Measurements from ENCODE around the gene RAD9A. TPM values are rescaled to one million over a fixed set of nuclear protein-coding genes. Genes with fewer than 3 reads are reported as not detected.
A peak's percentile ranks its signal among the peaks of the same experiment; 100 is the strongest.

Gene RAD9A
- total and polyA plus RNA-seq, 9 of the 15 experiments (the other 6 are each of a cell fraction or from before 2014, with no cell fraction given), result 1.4 to 41.2 (median 16.1) TPM

- POLR2A ChIA-PET, result interaction anchor here (0.5 to 1.1 kb wide), 3 partner anchors 16 to 776 kb away, joined by 3 read pairs; no protein-coding TSS in a partner anchor
- FAIRE-seq (no peak), ATAC-seq (no peak), DNase-seq (ENCODE audit: extremely low read depth in 1 of 4, low spot score in 3 of 4) (no peak)
- Histone ChIP-seq H4K20me1 (replicated peaks; ENCODE audit: control insufficient read depth, insufficient read depth, low read length) (no peaks in the 10 kb centered on the region), H3K79me2 (ENCODE audit: control insufficient read depth, insufficient read depth, low read length) (peaks cover 20% of the 10 kb centered on the region), H3K4me2 (ENCODE audit: insufficient read depth, low read length) (no peak overlapping the region), H3K9me1 (ENCODE audit: control insufficient read depth, insufficient read depth, low read length) (peaks cover 4% of the 10 kb centered on the region), H3K36me3 (ENCODE audit: control insufficient read depth, insufficient read depth, low read length) (peaks cover 85% of the 10 kb centered on the region; the same call in 2 of the 3 replicates), H2AFZ (ENCODE audit: low read depth, low read length) (no peak overlapping the region), H3K9ac (ENCODE audit: insufficient read depth in 1 of 2, low read depth in 2 of 2, low read length in 2 of 2) (peak overlapping the region in 1 of 2 experiments; percentile 65; a peak in 1 of 4 replicates), H3K27ac (ENCODE audit: extremely low read depth, low read depth, low read length) (no peak overlapping the region), H3K4me3 (no peak overlapping the region), H3K27me3 (ENCODE audit: control insufficient read depth in 2 of 2, insufficient read depth in 2 of 2, low read length in 2 of 2) (no peaks in the 10 kb centered on the region), H3K4me1 (replicated peaks in 1 of 2; ENCODE audit: control insufficient read depth in 2 of 2, insufficient read depth in 2 of 2, low read length in 2 of 2) (peaks cover 20 to 70% of the 10 kb centered on the region in 2 experiments), H3K9me3 (replicated peaks; ENCODE audit: control insufficient read depth, insufficient read depth, low read depth, low read length) (no peaks in the 10 kb centered on the region)
- CTCF ChIA-PET (ENCODE audit: low intra/inter-chr PET ratio), result no interaction called here
- intact Hi-C loops (cut with micrococcal nuclease) (no loop called here), in situ Hi-C loops (cut with MboI) (no loop called here)
- 97% methylated on average over 20 of the region's 22 CpGs for WGBS (ENCODE audit: insufficient coverage, low coverage, missing lambda C conversion rate)
- no TSS peak for BruUV-seq (replicated peaks)
- TF ChIP-seq POLR2G (IDR thresholded peaks at IDR 0.05; ENCODE audit: low read depth, low read length) (peak; percentile 28; the same call in 1 of the 2 replicates), XRCC5 (IDR thresholded peaks at IDR 0.05; ENCODE audit: low read depth, low read length) (no peak)
Observed at GRCh38 chr11:67433536-67434394, 42.0 kb downstream of the RAD9A start.

- 96% methylated on average over 14 of the region's 23 CpGs for WGBS (ENCODE audit: insufficient coverage, low coverage, missing lambda C conversion rate)
- no peak overlapping the region for H3K4me3 ChIP-seq
- TF ChIP-seq GTF2F1 (IDR thresholded peaks at IDR 0.05; ENCODE audit: low read depth, low read length) (no peak), RBM22 (IDR thresholded peaks at IDR 0.05; ENCODE audit: low read depth, low read length, poor library complexity, severe bottlenecking) (peak; percentile 17), GTF2E2 (tag; IDR thresholded peaks at IDR 0.05) (no peak), ZNF512 (tag; IDR thresholded peaks at IDR 0.05) (no peak), FOXJ3 (CRISPR knock-in tag; IDR thresholded peaks at IDR 0.05) (no peak), TAF9B (IDR thresholded peaks at IDR 0.05; ENCODE audit: partially characterized antibody) (no peak), ZNF121 (CRISPR knock-in tag; conservative IDR thresholded peaks at IDR 0.05) (no peak), ZNF507 (tag; conservative IDR thresholded peaks at IDR 0.05) (no peak), POLR2G (IDR thresholded peaks at IDR 0.05; ENCODE audit: low read depth, low read length) (peak; percentile 9; the same call in 1 of the 2 replicates), ZSCAN29 (IDR thresholded peaks at IDR 0.05) (no peak), BACH1 (tag; IDR thresholded peaks at IDR 0.05) (no peak), POLR2B (IDR thresholded peaks at IDR 0.05; ENCODE audit: low read depth, partially characterized antibody) (no peak)
Observed at GRCh38 chr11:67434395-67434881, 42.7 kb downstream of the RAD9A start.

More at GRCh38 chr11:67434395-67434881, 42.7 kb downstream of the RAD9A start:
- Histone ChIP-seq H3K27ac (ENCODE audit: extremely low read depth, low read depth, low read length) (no peak overlapping the region), H3K9me1 (ENCODE audit: control insufficient read depth, insufficient read depth, low read length) (peaks cover 4% of the 10 kb centered on the region), H3K9ac (ENCODE audit: insufficient read depth in 1 of 2, low read depth in 2 of 2, low read length in 2 of 2) (peak overlapping the region in 1 of 2 experiments; percentile 19; a peak in 2 of 4 replicates), H2AFZ (ENCODE audit: low read depth, low read length) (no peak overlapping the region), H3K27me3 (ENCODE audit: control insufficient read depth in 2 of 2, insufficient read depth in 2 of 2, low read length in 2 of 2) (no peaks in the 10 kb centered on the region), H3K79me2 (ENCODE audit: control insufficient read depth, insufficient read depth, low read length) (peaks cover 13% of the 10 kb centered on the region), H3K4me1 (replicated peaks in 1 of 2; ENCODE audit: control insufficient read depth in 2 of 2, insufficient read depth in 2 of 2, low read length in 2 of 2) (peaks cover 17 to 66% of the 10 kb centered on the region in 2 experiments), H3K9me3 (replicated peaks; ENCODE audit: control insufficient read depth, insufficient read depth, low read depth, low read length) (no peaks in the 10 kb centered on the region), H3K36me3 (ENCODE audit: control insufficient read depth, insufficient read depth, low read length) (peaks cover 88% of the 10 kb centered on the region; the same call in 2 of the 3 replicates), H3K4me2 (ENCODE audit: insufficient read depth, low read length) (no peak overlapping the region), H4K20me1 (replicated peaks; ENCODE audit: control insufficient read depth, insufficient read depth, low read length) (no peaks in the 10 kb centered on the region)
- FAIRE-seq, result no peak
- no peak for ATAC-seq
- intact Hi-C loops (cut with micrococcal nuclease), result no loop called here
- ChIA-PET CTCF (ENCODE audit: low intra/inter-chr PET ratio) (no interaction called here), POLR2A (interaction anchor here (0.5 to 1.1 kb wide), 3 partner anchors 16 to 776 kb away, joined by 3 read pairs; no protein-coding TSS in a partner anchor)
- no TSS peak for BruUV-seq (replicated peaks)
- no peak for DNase-seq (ENCODE audit: extremely low read depth in 1 of 4, low spot score in 3 of 4)
- in situ Hi-C loops (cut with MboI), result no loop called here
